A549 (cell line): Measurements from ENCODE around the gene ARMH1.

Experiments
- BHLHE40 ChIP-seq: IDR thresholded peaks from 2 replicates; pipeline ENCODE4 v1.6.1; 2012; ENCODE audit warnings: low read depth, low read length, inconsistent platforms
- CHD4 ChIP-seq: fragments of 200-600 bp; sonication (generic); IDR thresholded peaks from 2 replicates; pipeline ENCODE4 v1.6.1; 2016; ENCODE audit warnings: antibody characterized with exemption, mild to moderate bottlenecking, borderline replicate concordance
- EP300 ChIP-seq, 2 experiments: fragments of >200 bp; sonication (Bioruptor Twin); formaldehyde crosslinking; IDR thresholded peaks; 2 replicates in 1 of 2; 3 replicates in 1 of 2; pipeline ENCODE4 v1.6.1; 2016 to 2017
- HDAC2 ChIP-seq: fragments of 200-600 bp; sonication (generic); IDR thresholded peaks from 2 replicates; pipeline ENCODE4 v1.6.1; 2016
- JUN ChIP-seq, 2 experiments: fragments of >200 bp; sonication (Bioruptor Twin); formaldehyde crosslinking; IDR thresholded peaks; 2 replicates in 1 of 2; 3 replicates in 1 of 2; pipeline ENCODE4 v1.6.1; 2016 to 2017
- JUNB ChIP-seq: fragments of >200 bp; sonication (Bioruptor Twin); formaldehyde crosslinking; IDR thresholded peaks from 2 replicates; pipeline ENCODE4 v1.6.1; 2016
- MAZ ChIP-seq: fragments of 150-350 bp; IDR thresholded peaks from 2 replicates; pipeline ENCODE4 v1.6.1; 2014; ENCODE audit warnings: antibody characterized with exemption, low read depth, low read length, borderline replicate concordance
- MYC ChIP-seq: IDR thresholded peaks from 2 replicates; pipeline ENCODE4 v1.6.1; 2012; ENCODE audit warnings: mild to moderate bottlenecking, inconsistent platforms, low read length, improper control_type of control experiment, borderline replicate concordance
- POLR2A ChIP-seq: IDR thresholded peaks from 2 replicates; pipeline ENCODE4 v1.6.1; 2012; ENCODE audit warnings: mild to moderate bottlenecking, low read length
- SMC3 ChIP-seq: fragments of >200 bp; sonication (Bioruptor Twin); formaldehyde crosslinking; IDR thresholded peaks from 3 replicates; pipeline ENCODE4 v1.6.1; 2018; ENCODE audit warnings: inconsistent platforms
- TF ChIP-seq, protein P1 (sequence below): fragments of 200-600 bp; sonication (generic); IDR thresholded peaks from 2 replicates; pipeline ENCODE4 v1.6.1; 2016; ENCODE audit warnings: antibody characterized with exemption, mild to moderate bottlenecking, moderate library complexity
- TF ChIP-seq, protein P2 (sequence below): fragments of >200 bp; sonication (Bioruptor Twin); formaldehyde crosslinking; IDR thresholded peaks from 3 replicates; pipeline ENCODE4 v1.5.1; 2016

- no peak for TF ChIP-seq HDAC2
- no peak for TF ChIP-seq JUNB
- TF ChIP-seq, protein P1, sequence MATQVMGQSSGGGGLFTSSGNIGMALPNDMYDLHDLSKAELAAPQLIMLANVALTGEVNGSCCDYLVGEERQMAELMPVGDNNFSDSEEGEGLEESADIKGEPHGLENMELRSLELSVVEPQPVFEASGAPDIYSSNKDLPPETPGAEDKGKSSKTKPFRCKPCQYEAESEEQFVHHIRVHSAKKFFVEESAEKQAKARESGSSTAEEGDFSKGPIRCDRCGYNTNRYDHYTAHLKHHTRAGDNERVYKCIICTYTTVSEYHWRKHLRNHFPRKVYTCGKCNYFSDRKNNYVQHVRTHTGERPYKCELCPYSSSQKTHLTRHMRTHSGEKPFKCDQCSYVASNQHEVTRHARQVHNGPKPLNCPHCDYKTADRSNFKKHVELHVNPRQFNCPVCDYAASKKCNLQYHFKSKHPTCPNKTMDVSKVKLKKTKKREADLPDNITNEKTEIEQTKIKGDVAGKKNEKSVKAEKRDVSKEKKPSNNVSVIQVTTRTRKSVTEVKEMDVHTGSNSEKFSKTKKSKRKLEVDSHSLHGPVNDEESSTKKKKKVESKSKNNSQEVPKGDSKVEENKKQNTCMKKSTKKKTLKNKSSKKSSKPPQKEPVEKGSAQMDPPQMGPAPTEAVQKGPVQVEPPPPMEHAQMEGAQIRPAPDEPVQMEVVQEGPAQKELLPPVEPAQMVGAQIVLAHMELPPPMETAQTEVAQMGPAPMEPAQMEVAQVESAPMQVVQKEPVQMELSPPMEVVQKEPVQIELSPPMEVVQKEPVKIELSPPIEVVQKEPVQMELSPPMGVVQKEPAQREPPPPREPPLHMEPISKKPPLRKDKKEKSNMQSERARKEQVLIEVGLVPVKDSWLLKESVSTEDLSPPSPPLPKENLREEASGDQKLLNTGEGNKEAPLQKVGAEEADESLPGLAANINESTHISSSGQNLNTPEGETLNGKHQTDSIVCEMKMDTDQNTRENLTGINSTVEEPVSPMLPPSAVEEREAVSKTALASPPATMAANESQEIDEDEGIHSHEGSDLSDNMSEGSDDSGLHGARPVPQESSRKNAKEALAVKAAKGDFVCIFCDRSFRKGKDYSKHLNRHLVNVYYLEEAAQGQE: no peak
- TF ChIP-seq, protein P2, sequence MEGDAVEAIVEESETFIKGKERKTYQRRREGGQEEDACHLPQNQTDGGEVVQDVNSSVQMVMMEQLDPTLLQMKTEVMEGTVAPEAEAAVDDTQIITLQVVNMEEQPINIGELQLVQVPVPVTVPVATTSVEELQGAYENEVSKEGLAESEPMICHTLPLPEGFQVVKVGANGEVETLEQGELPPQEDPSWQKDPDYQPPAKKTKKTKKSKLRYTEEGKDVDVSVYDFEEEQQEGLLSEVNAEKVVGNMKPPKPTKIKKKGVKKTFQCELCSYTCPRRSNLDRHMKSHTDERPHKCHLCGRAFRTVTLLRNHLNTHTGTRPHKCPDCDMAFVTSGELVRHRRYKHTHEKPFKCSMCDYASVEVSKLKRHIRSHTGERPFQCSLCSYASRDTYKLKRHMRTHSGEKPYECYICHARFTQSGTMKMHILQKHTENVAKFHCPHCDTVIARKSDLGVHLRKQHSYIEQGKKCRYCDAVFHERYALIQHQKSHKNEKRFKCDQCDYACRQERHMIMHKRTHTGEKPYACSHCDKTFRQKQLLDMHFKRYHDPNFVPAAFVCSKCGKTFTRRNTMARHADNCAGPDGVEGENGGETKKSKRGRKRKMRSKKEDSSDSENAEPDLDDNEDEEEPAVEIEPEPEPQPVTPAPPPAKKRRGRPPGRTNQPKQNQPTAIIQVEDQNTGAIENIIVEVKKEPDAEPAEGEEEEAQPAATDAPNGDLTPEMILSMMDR: no peak
- no peak for TF ChIP-seq POLR2A
- no peak for TF ChIP-seq MAZ
- no peak for TF ChIP-seq BHLHE40
- TF ChIP-seq EP300 (IDR thresholded peaks at IDR 0.05): no peak
- TF ChIP-seq JUN (IDR thresholded peaks at IDR 0.05): no peak
- no peak for TF ChIP-seq CHD4
- TF ChIP-seq MYC: no peak
- no peak for TF ChIP-seq SMC3
Measured at GRCh38 chr1:44675186-44675585, 672 bp downstream of the ARMH1 start.
